GM23338 (cell line): ENCODE results near the gene USPL1. TPM values are rescaled to one million over a fixed set of nuclear protein-coding genes. Genes with fewer than 3 reads are reported as not detected.
"Not testable (repeated sequence)": the region's sequence is repeated elsewhere in the genome, so short reads cannot be mapped to it uniquely, and the experiment has no call there.

Source experiments
- ATAC-seq: fragments of 200-7000 bp; cut with Tn5 transposase; 3 replicates; pipeline ENCODE4 v1.9.1; 2020
- DNase-seq: peaks from one replicate; pipeline ENCODE4 v3.0.0-alpha.2; 2015; ENCODE audit warnings: low spot score
- H2AFZ ChIP-seq: fragments of 200-600 bp; sonication (generic); 2 replicates; pipeline ENCODE4 v1.8.0; 2016; ENCODE audit warnings: antibody characterized with exemption, mild to moderate bottlenecking, moderate library complexity
- H3F3A ChIP-seq: fragments of 200-600 bp; sonication (generic); replicated peaks from 2 replicates; pipeline ENCODE4 v1.8.0; 2017; ENCODE audit warnings: antibody characterized with exemption, mixed run types, low read depth
- H3K27ac ChIP-seq: fragments of 200-600 bp; sonication (generic); 2 replicates; pipeline ENCODE4 v1.6.1; 2016; ENCODE audit warnings: low read depth
- H3K27me3 ChIP-seq: fragments of 200-600 bp; sonication (generic); 2 replicates; pipeline ENCODE4 v1.8.0; 2016; ENCODE audit warnings: mild to moderate bottlenecking, mixed run types, moderate library complexity; ENCODE audit not compliant: insufficient read depth
- H3K36me3 ChIP-seq: fragments of 200-600 bp; sonication (generic); 2 replicates; pipeline ENCODE4 v1.8.0; 2016; ENCODE audit warnings: mild to moderate bottlenecking; ENCODE audit not compliant: insufficient read depth
- H3K4me1 ChIP-seq: fragments of 200-600 bp; sonication (generic); 2 replicates; pipeline ENCODE4 v1.8.0; 2016; ENCODE audit warnings: mild to moderate bottlenecking, moderate library complexity; ENCODE audit not compliant: insufficient read depth
- H3K4me2 ChIP-seq: fragments of 200-600 bp; sonication (generic); 2 replicates; pipeline ENCODE4 v1.7.1; 2017; ENCODE audit warnings: mixed run types
- H3K4me3 ChIP-seq: fragments of 200-600 bp; sonication (generic); 2 replicates; pipeline ENCODE4 v1.6.1; 2016; ENCODE audit warnings: mixed run types
- H3K79me2 ChIP-seq: fragments of 200-600 bp; sonication (generic); replicated peaks from 2 replicates; pipeline ENCODE4 v1.8.0; 2017; ENCODE audit warnings: mild to moderate bottlenecking; ENCODE audit not compliant: insufficient read depth
- H3K9me2 ChIP-seq: fragments of 200-600 bp; sonication (generic); 2 replicates; pipeline ENCODE4 v1.8.0; 2017; ENCODE audit not compliant: insufficient read depth
- H4K20me1 ChIP-seq: fragments of 200-600 bp; sonication (generic); replicated peaks from 2 replicates; pipeline ENCODE4 v1.8.0; 2017; ENCODE audit warnings: mild to moderate bottlenecking; ENCODE audit not compliant: insufficient read depth
- H3K27ac Mint-ChIP-seq: 2 replicates; pipeline ENCODE4 v1.8.0; 2020; ENCODE audit warnings: inconsistent platforms, mild to moderate bottlenecking, moderate library complexity, mixed read lengths
- H3K27me3 Mint-ChIP-seq: 3 replicates; pipeline ENCODE4 v1.8.0; 2022; ENCODE audit warnings: low read depth, mild to moderate bottlenecking, moderate library complexity, mixed read lengths, inconsistent platforms; ENCODE audit not compliant: insufficient read depth, poor library complexity
- H3K36me3 Mint-ChIP-seq: 3 replicates; pipeline ENCODE4 v1.8.0; 2021; ENCODE audit warnings: low read depth, mild to moderate bottlenecking, inconsistent platforms, moderate library complexity, mixed read lengths
- H3K4me1 Mint-ChIP-seq: 3 replicates; pipeline ENCODE4 v1.8.0; 2020; ENCODE audit warnings: mild to moderate bottlenecking, inconsistent platforms, mixed read lengths
- H3K4me3 Mint-ChIP-seq: 3 replicates; pipeline ENCODE4 v1.8.0; 2021; ENCODE audit warnings: moderate library complexity, mild to moderate bottlenecking, inconsistent platforms, mixed read lengths
- H3K9me3 Mint-ChIP-seq: 3 replicates; pipeline ENCODE4 v1.8.0; 2020; ENCODE audit warnings: moderate library complexity, mild to moderate bottlenecking, inconsistent platforms, mixed read lengths
- CREB1 ChIP-seq: fragments of 250-450 bp; sonication (Bioruptor Pico); IDR thresholded peaks from 2 replicates; pipeline ENCODE4 v1.5.0; 2020; ENCODE audit warnings: low read depth, mild to moderate bottlenecking, moderate library complexity
- EZH2phosphoT487 ChIP-seq: fragments of 200-600 bp; sonication (generic); IDR thresholded peaks from one replicate; pipeline ENCODE4 v1.8.1; 2018; ENCODE audit warnings: antibody characterized with exemption; ENCODE audit not compliant: unreplicated experiment
- POLR2AphosphoS5 ChIP-seq: IDR thresholded peaks from 2 replicates; pipeline ENCODE4 v1.6.1; 2016; ENCODE audit warnings: antibody characterized with exemption, low read depth
- STAT1 ChIP-seq: IDR thresholded peaks from one replicate; pipeline ENCODE4 v1.6.1; 2016; ENCODE audit warnings: antibody characterized with exemption; ENCODE audit not compliant: unreplicated experiment
- ZNF331 ChIP-seq: fragments of 250-450 bp; sonication (Bioruptor Pico); IDR thresholded peaks from 2 replicates; pipeline ENCODE4 v1.5.0; 2020; ENCODE audit warnings: low read depth, mild to moderate bottlenecking, moderate library complexity
- polyA plus RNA-seq: library from polyadenylated mRNA; unstranded; fragments of >200 nt; fragmentation: Nextera tagmentation; extraction: Ambion mirVana; gene quantifications from 2 replicates; pipeline ENCODE4 v1.2.1, GENCODE V29; 2016
- total RNA-seq: library from RNA; depleted of rRNA; stranded (reverse); fragments of >200 nt; shearing (Covaris generic); gene quantifications from 2 replicates; pipeline ENCODE4 v1.2.3, GENCODE V29; 2014
- TF ChIP-seq, protein P1 (sequence below), 2 experiments: fragments of 200-600 bp in 1 of 2; sonication (generic) in 1 of 2; conservative IDR thresholded peaks; 2 replicates each; pipeline versions ENCODE4 v1.5.1 to v1.6.1; 2016 to 2017; ENCODE audit warnings: antibody characterized with exemption in 2 of 2, low read depth in 2 of 2, mild to moderate bottlenecking in 2 of 2, moderate library complexity in 1 of 2
- TF ChIP-seq, protein P2 (sequence below): fragments of 250-450 bp; sonication (Bioruptor Pico); IDR thresholded peaks from 2 replicates; pipeline ENCODE4 v1.5.0; 2020; ENCODE audit warnings: mild to moderate bottlenecking, moderate library complexity
- TF ChIP-seq, protein P3 (sequence below): IDR thresholded peaks from 2 replicates; pipeline ENCODE4 v1.6.1; 2016; ENCODE audit warnings: antibody characterized with exemption

Gene USPL1
- total and polyA plus RNA-seq, 2 experiments from 2014 or later = 12.4 to 24.1 TPM

DNA sequence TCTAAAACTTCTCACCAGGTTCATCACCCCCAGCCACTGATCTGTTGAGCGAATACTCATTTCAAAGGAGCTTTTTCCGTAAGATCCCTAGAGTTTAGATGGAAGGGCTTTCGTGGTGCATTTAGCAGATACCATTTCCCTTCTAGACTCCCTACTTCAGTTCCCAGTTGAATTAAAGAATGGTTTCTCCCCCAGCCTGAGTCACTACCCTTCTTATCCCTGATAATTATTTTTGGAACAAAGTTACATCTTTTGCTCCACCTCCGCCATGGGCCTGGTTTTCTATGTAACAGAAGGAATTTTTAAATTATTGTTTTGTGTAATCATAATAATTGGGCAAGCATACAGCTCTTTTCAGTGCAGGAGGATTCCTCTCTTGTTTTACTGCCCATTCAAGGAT lies 22.0 kb downstream of the USPL1 start:
- no peak for DNase-seq
- peaks cover 43% of the 10 kb centered on the region for H3K79me2 ChIP-seq
- H3K36me3 ChIP-seq = peaks cover 21% of the 10 kb centered on the region
- Mint-ChIP-seq H3K4me1 (no peaks in the 10 kb centered on the region), H3K4me3 (no peak overlapping the region), H3K27ac (no peak overlapping the region), H3K27me3 (peaks cover 5% of the 10 kb centered on the region), H3K36me3 (peaks cover 42% of the 10 kb centered on the region), H3K9me3 (no peaks in the 10 kb centered on the region)
- no peaks in the 10 kb centered on the region for H3K4me1 ChIP-seq
- no peak overlapping the region for H2AFZ ChIP-seq
- no peaks in the 10 kb centered on the region for H3K27me3 ChIP-seq
- TF ChIP-seq POLR2AphosphoS5 = no peak
- no peak for TF ChIP-seq CREB1 (CRISPR knock-in tag)
- TF ChIP-seq ZNF331 (CRISPR knock-in tag) = no peak
- no peaks in the 10 kb centered on the region for H3F3A ChIP-seq
- H3K27ac ChIP-seq = no peak overlapping the region
- H4K20me1 ChIP-seq = peaks cover 12% of the 10 kb centered on the region
- H3K9me2 ChIP-seq = no peaks in the 10 kb centered on the region
- no peak overlapping the region for H3K4me2 ChIP-seq
- H3K4me3 ChIP-seq = no peak overlapping the region
- no peak for ATAC-seq

DNA sequence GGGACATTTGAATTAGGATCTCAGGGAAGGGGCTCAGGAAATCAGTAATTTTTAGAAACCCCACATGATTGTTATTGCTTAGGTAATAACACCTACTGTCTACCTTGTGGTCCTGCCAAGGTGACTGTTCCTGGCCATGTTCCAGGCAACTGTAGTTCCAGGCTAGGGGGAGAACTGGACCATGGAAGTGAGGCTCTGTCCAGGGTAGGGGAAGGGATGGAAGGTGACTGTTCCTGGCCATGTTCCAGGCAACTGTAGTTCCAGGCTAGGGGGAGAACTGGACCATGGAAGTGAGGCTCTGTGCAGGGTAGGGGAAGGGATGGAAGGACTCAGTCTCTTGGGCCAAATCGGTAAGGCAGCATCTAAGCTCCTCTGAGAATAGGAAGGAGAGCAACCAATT lies 23.5 kb downstream of the USPL1 start:
- H3K4me2 ChIP-seq, H3K9me2 ChIP-seq, H3K27me3 ChIP-seq, H3F3A ChIP-seq, H3K4me1 Mint-ChIP-seq, H3K4me3 Mint-ChIP-seq, DNase-seq, H3K9me3 Mint-ChIP-seq, H3K27ac Mint-ChIP-seq, H2AFZ ChIP-seq, H3K27ac ChIP-seq, H3K4me3 ChIP-seq, H3K27me3 Mint-ChIP-seq, H3K4me1 ChIP-seq, ATAC-seq: not testable (repeated sequence)
- Histone ChIP-seq H3K36me3 (peaks cover 28% of the 10 kb centered on the region), H4K20me1 (peaks cover 12% of the 10 kb centered on the region), H3K79me2 (peaks cover 36% of the 10 kb centered on the region)
- H3K36me3 Mint-ChIP-seq = peaks cover 46% of the 10 kb centered on the region

DNA sequence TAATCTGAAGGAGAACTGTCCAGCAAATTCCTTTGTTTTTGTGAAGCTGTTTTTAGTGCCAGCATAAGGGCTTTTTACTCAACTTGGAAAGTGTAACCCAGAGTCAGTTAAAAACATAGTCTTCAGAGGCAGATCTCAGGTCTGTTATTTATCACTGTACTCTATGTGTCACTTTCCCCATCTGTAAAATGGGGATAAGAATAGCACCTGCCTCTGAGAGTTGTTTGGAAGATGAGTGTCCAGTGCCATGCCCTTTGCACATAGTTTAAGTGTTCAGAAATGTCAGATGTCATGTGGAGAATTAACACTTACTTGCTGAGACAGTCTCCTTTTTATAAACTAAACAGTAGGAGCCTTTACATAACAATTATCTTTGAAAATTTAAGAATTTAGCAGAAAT lies 27.9 kb downstream of the USPL1 start:
- Histone ChIP-seq H3K27me3 (no peaks in the 10 kb centered on the region), H3K36me3 (peaks cover 51% of the 10 kb centered on the region), H3K9me2 (no peaks in the 10 kb centered on the region), H3K27ac (no peak overlapping the region), H3K4me3 (no peak overlapping the region), H3K4me2 (no peak overlapping the region), H4K20me1 (peaks cover 4% of the 10 kb centered on the region), H3K4me1 (no peaks in the 10 kb centered on the region), H2AFZ (no peak overlapping the region), H3F3A (no peaks in the 10 kb centered on the region), H3K79me2 (peaks cover 17% of the 10 kb centered on the region; the same call in 1 of the 2 replicates)
- Mint-ChIP-seq H3K9me3 (no peaks in the 10 kb centered on the region), H3K4me1 (no peaks in the 10 kb centered on the region), H3K4me3 (no peak overlapping the region), H3K36me3 (peaks cover 59% of the 10 kb centered on the region), H3K27me3 (peaks cover 5% of the 10 kb centered on the region), H3K27ac (no peak overlapping the region)
- DNase-seq (no peak), ATAC-seq (no peak)
- TF ChIP-seq CREB1 (CRISPR knock-in tag) = no peak
- TF ChIP-seq, protein P1, sequence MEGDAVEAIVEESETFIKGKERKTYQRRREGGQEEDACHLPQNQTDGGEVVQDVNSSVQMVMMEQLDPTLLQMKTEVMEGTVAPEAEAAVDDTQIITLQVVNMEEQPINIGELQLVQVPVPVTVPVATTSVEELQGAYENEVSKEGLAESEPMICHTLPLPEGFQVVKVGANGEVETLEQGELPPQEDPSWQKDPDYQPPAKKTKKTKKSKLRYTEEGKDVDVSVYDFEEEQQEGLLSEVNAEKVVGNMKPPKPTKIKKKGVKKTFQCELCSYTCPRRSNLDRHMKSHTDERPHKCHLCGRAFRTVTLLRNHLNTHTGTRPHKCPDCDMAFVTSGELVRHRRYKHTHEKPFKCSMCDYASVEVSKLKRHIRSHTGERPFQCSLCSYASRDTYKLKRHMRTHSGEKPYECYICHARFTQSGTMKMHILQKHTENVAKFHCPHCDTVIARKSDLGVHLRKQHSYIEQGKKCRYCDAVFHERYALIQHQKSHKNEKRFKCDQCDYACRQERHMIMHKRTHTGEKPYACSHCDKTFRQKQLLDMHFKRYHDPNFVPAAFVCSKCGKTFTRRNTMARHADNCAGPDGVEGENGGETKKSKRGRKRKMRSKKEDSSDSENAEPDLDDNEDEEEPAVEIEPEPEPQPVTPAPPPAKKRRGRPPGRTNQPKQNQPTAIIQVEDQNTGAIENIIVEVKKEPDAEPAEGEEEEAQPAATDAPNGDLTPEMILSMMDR (conservative IDR thresholded peaks at IDR 0.05; ENCODE audit: low read depth in 2 of 2) = no peak
- TF ChIP-seq EZH2phosphoT487 = no peak
- TF ChIP-seq, protein P2, sequence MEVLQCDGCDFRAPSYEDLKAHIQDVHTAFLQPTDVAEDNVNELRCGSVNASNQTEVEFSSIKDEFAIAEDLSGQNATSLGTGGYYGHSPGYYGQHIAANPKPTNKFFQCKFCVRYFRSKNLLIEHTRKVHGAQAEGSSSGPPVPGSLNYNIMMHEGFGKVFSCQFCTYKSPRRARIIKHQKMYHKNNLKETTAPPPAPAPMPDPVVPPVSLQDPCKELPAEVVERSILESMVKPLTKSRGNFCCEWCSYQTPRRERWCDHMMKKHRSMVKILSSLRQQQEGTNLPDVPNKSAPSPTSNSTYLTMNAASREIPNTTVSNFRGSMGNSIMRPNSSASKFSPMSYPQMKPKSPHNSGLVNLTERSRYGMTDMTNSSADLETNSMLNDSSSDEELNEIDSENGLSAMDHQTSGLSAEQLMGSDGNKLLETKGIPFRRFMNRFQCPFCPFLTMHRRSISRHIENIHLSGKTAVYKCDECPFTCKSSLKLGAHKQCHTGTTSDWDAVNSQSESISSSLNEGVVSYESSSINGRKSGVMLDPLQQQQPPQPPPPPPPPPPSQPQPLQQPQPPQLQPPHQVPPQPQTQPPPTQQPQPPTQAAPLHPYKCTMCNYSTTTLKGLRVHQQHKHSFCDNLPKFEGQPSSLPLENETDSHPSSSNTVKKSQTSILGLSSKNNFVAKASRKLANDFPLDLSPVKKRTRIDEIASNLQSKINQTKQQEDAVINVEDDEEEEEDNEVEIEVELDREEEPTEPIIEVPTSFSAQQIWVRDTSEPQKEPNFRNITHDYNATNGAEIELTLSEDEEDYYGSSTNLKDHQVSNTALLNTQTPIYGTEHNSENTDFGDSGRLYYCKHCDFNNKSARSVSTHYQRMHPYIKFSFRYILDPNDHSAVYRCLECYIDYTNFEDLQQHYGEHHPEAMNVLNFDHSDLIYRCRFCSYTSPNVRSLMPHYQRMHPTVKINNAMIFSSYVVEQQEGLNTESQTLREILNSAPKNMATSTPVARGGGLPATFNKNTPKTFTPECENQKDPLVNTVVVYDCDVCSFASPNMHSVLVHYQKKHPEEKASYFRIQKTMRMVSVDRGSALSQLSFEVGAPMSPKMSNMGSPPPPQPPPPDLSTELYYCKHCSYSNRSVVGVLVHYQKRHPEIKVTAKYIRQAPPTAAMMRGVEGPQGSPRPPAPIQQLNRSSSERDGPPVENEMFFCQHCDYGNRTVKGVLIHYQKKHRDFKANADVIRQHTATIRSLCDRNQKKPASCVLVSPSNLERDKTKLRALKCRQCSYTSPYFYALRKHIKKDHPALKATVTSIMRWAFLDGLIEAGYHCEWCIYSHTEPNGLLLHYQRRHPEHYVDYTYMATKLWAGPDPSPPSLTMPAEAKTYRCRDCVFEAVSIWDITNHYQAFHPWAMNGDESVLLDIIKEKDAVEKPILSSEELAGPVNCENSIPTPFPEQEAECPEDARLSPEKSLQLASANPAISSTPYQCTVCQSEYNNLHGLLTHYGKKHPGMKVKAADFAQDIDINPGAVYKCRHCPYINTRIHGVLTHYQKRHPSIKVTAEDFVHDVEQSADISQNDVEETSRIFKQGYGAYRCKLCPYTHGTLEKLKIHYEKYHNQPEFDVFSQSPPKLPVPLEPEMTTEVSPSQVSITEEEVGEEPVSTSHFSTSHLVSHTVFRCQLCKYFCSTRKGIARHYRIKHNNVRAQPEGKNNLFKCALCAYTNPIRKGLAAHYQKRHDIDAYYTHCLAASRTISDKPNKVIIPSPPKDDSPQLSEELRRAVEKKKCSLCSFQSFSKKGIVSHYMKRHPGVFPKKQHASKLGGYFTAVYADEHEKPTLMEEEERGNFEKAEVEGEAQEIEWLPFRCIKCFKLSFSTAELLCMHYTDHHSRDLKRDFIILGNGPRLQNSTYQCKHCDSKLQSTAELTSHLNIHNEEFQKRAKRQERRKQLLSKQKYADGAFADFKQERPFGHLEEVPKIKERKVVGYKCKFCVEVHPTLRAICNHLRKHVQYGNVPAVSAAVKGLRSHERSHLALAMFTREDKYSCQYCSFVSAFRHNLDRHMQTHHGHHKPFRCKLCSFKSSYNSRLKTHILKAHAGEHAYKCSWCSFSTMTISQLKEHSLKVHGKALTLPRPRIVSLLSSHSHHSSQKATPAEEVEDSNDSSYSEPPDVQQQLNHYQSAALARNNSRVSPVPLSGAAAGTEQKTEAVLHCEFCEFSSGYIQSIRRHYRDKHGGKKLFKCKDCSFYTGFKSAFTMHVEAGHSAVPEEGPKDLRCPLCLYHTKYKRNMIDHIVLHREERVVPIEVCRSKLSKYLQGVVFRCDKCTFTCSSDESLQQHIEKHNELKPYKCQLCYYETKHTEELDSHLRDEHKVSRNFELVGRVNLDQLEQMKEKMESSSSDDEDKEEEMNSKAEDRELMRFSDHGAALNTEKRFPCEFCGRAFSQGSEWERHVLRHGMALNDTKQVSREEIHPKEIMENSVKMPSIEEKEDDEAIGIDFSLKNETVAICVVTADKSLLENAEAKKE = no peak
- TF ChIP-seq ZNF331 (CRISPR knock-in tag) = no peak
- TF ChIP-seq STAT1 = no peak
- TF ChIP-seq, protein P3, sequence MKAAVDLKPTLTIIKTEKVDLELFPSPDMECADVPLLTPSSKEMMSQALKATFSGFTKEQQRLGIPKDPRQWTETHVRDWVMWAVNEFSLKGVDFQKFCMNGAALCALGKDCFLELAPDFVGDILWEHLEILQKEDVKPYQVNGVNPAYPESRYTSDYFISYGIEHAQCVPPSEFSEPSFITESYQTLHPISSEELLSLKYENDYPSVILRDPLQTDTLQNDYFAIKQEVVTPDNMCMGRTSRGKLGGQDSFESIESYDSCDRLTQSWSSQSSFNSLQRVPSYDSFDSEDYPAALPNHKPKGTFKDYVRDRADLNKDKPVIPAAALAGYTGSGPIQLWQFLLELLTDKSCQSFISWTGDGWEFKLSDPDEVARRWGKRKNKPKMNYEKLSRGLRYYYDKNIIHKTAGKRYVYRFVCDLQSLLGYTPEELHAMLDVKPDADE = no peak
- no peak for TF ChIP-seq POLR2AphosphoS5
